ENCODE data around the gene TIGD3. TPM values are rescaled to one million over a fixed set of nuclear protein-coding genes. Genes with fewer than 3 reads are reported as not detected.

TIGD3 gene
- total and polyA plus RNA-seq, 10 of the 15 experiments (the other 5 are each of a cell fraction or from before 2014, with no cell fraction given), result 0.13 to 1.4 (median 0.57) TPM

GRCh38 chr11:65370659-65371049 is 16.1 kb downstream of the TIGD3 start:
- Histone ChIP-seq H3K27ac (ENCODE audit: control insufficient read depth, insufficient read depth) (no peak overlapping the region), H4K20me1 (ENCODE audit: control insufficient read depth, insufficient read depth) (no peaks in the 10 kb centered on the region), H3K4me3 (no peak overlapping the region), H3K4me1 (ENCODE audit: control insufficient read depth, insufficient read depth, low read length) (peaks cover 3% of the 10 kb centered on the region; the same call in 1 of the 2 replicates), H3K27me3 (replicated peaks in 1 of 2; ENCODE audit: control insufficient read depth in 2 of 2, insufficient read depth in 2 of 2, low read length in 1 of 2) (no peaks in the 10 kb centered on the region), H3K36me3 (ENCODE audit: control insufficient read depth in 2 of 2, insufficient read depth in 2 of 2, low read length in 1 of 2) (no peaks in the 10 kb centered on the region; a peak in 1 of 4 replicates), H3K79me2 (ENCODE audit: control insufficient read depth, insufficient read depth, low read length) (no peaks in the 10 kb centered on the region), H2AFZ (ENCODE audit: control insufficient read depth, low read depth, low read length) (no peak overlapping the region), H3K4me2 (ENCODE audit: control insufficient read depth, insufficient read depth) (no peak overlapping the region), H3K9ac (ENCODE audit: control insufficient read depth, insufficient read depth, low read length) (no peak overlapping the region), H3K9me3 (replicated peaks; ENCODE audit: control insufficient read depth, insufficient read depth, low read length) (no peaks in the 10 kb centered on the region)
- WGBS (ENCODE audit: insufficient coverage, insufficient replicate concordance, low lambda C conversion rate, missing lambda C conversion rate), result 74% methylated on average over 6 of the region's 6 CpGs
- ChIA-PET CTCF (interaction anchor here (1.0 to 1.6 kb wide), 4 partner anchors 8 to 147 kb away, joined by 3 to 7 read pairs (median 4); no protein-coding TSS in a partner anchor), SMC1A (ENCODE audit: uncharacterized antibody, unreplicated experiment) (interaction anchor here (1.3 to 1.4 kb wide), 2 partner anchors 21 to 44 kb away, joined by 4 to 6 read pairs; no protein-coding TSS in a partner anchor), POLR2A (interaction anchor here (0.5 to 1.2 kb wide), 4 partner anchors 8 to 209 kb away, joined by 3 to 5 read pairs (median 4); partner anchors contain the start of gene DPF2), RAD21 (ENCODE audit: unreplicated experiment) (interaction anchor here (1.1 kb wide), 2 partner anchors 44 to 98 kb away, joined by 3 read pairs; no protein-coding TSS in a partner anchor)
- in situ Hi-C loops (cut with MboI), result no loop called here
- ATAC-seq (no peak), FAIRE-seq (no peak), DNase-seq (ENCODE audit: low read depth, low spot score) (no peak)
- intact Hi-C loops (cut with micrococcal nuclease; ENCODE audit: unreplicated experiment), result no loop called here
- TF ChIP-seq ASH2L (IDR thresholded peaks at IDR 0.05; ENCODE audit: borderline replicate concordance, low read depth) (no peak), TARDBP (IDR thresholded peaks at IDR 0.05; ENCODE audit: borderline replicate concordance) (no peak), EED (IDR thresholded peaks at IDR 0.05; ENCODE audit: low read depth) (no peak), EZH2 (IDR thresholded peaks at IDR 0.05; ENCODE audit: borderline replicate concordance, control insufficient read depth, low read depth, low read length) (no peak), SMC3 (IDR thresholded peaks at IDR 0.05; ENCODE audit: borderline replicate concordance, low read length) (no peak), BHLHE40 (IDR thresholded peaks at IDR 0.05; ENCODE audit: borderline replicate concordance in 1 of 2, low read depth in 2 of 2, low read length in 1 of 2) (no peak), ZNF24 (IDR thresholded peaks at IDR 0.05) (no peak), TCF7 (IDR thresholded peaks at IDR 0.05; ENCODE audit: borderline replicate concordance) (no peak), RBBP5 (conservative IDR thresholded peaks at IDR 0.05) (no peak), PRDM15 (CRISPR knock-in tag; IDR thresholded peaks at IDR 0.05) (no peak), HDAC6 (IDR thresholded peaks at IDR 0.05; ENCODE audit: unreplicated experiment) (no peak)
- TF ChIP-seq, protein P1, sequence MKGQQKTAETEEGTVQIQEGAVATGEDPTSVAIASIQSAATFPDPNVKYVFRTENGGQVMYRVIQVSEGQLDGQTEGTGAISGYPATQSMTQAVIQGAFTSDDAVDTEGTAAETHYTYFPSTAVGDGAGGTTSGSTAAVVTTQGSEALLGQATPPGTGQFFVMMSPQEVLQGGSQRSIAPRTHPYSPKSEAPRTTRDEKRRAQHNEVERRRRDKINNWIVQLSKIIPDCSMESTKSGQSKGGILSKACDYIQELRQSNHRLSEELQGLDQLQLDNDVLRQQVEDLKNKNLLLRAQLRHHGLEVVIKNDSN (IDR thresholded peaks at IDR 0.05; ENCODE audit: borderline replicate concordance, extremely low read length, insufficient read depth, low read depth, low read length), result no peak
- no TSS peak for BruUV-seq (replicated peaks)
